Activated CD4-positive, alpha-beta T cell treated with anti-CD3 and anti-CD28 coated beads, Interleukin-2, amount 50 U/mL, for 16 hours (primary cell): ENCODE measurements around the gene LRFN2.

Source experiments
- DNase-seq: peaks from one replicate; pipeline ENCODE4 v3.0.0-alpha.2; 2020

Gene LRFN2

GRCh38 chr6:40395066-40395697 is 192.0 kb downstream of the LRFN2 start:
- DNase-seq = no peak

DNA sequence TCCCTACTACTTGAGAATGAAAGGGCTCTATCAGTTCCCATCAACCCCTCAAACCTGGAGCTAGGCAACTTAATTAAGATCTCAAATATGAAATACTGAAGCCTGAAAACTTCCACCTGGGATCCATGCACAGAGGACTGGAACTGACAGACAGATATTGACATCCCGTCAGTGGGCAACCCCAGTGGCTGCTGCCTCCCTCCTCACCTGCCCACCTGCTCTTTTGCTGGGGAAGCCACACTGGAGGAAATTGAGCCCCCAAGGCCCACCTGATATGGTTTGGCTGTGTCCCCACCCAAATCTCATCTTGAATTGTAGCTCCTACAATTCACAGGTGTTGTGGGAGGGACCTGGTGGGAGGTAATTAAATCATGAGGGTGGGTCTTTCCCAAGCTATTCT is 192.8 kb downstream of the LRFN2 start:
- DNase-seq = no peak

DNA sequence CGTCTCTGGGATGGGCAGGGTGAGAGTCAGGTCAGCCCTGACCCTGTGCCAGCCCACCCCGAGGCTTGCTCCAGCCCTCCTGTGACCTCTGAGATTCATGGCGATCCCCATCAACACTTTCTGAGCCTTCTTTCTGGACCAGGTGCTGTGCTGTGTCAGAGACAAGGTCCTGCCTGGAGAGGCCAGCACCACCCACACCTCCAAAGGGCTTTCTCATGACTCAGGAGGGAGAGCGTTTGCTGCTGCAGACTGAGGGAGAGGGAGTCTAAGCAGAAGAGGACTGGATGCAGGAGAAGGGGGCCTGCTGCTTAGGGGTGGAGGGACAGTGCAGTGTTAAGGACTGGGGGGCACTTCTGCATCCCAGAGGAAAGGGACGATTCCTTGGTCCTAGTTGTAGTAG is 193.5 kb downstream of the LRFN2 start:
- DNase-seq = no peak

DNA sequence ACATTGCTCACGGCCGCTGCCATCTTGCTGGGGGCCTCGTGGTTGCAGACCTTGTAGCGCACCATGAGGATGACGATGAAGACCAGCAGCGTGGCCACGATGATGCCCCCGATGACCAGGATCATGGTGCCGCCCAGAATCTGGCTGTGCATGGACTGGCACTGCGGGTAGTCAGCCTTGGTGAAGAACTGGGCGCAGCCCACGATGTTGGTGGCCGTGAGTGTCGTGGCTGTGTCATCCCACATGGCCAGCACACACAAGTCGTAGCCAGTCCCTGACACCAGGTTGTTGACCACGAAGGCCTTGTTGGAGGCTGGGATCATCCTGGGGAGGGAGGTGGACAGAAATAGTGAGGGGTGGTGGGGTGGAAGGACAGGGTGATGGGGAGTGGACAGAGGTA is 194.6 kb downstream of the LRFN2 start:
- DNase-seq = no peak

DNA sequence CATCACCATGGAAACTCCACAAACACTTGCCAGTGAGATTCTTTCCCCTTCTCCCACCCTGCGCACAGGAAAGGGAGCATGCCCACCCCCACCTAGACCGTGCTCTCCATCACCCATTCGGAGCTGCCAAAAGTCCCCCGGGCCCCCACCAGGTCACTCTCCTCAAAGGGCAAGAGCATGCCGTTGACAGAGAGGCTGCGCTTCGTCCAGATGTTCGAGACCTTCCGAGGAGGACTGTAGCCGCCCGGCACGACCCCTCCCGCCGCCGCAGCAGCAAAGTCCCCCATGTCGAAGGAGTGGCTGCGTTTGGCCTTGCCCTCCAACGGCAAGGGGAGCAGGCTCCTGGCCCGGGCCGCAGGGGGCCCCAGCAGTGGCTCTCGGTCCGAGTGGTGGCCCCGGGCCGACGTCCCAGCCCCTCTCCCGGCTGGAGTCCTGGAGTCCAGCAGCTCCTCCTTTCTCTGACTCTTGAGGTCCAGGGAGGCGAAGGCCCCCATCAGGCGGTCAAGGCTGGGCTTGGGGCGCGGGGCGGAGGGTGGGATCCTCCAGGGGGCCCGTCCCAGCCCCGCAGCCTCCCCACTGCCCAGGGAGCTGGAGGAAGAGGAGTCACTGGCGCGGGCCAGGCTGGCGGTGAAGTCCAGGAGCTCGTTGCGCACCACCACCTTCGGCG is 195.2 kb downstream of the LRFN2 start:
- DNase-seq = no peak

GRCh38 chr6:40391086-40391485 is 196.1 kb downstream of the LRFN2 start:
- DNase-seq = no peak

DNA sequence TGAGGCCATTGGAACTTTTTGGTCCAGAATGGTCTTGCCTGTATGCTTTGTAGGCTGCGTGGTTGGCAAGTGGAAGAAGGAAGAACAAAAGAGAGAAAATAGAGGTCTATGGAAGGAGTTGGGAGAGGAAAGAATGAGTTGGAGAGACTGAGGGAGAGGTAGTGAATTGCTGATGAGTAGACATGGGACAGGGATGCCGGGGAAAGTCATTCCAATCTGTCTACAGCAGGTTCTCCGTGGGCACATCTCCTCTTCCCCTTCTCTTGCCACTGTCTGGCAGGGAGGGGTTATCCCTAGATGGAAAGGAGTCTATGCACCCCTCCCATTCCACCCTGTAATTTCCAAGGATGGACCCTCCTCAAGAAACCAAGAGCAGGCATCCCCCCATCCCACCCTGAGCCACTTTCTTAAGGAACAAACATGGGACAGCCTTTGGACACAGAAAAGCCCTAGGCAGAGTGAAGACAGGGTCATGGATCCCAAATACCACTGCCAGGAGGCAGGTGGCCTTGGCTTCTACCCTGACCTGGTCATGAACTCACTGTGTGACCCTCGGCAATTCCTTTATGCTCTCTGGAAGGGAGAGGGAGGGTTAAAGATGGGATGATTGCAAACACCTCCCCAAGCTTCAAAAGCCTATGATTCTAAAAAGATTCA is 196.9 kb downstream of the LRFN2 start:
- DNase-seq = no peak

DNA sequence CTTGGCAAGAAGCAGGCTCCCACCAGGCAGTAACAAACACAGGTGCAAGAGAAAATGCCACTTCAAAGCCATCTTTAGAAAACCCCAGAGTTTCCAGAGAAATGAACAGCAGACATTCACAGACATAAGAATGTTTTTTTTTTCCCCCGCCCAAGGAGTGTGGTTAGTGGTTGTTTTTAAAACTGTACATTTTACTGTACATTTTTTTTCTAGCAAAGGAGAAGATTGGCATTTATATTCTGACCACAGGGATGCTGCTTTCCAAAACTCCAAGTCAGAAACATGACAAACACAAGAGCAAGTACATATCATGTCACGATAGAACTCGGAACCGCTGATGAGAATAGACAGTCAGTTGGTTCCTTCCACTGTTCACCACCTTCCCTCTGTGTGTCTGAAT is 197.9 kb downstream of the LRFN2 start:
- no peak for DNase-seq

GRCh38 chr6:40387871-40388264 is 199.3 kb downstream of the LRFN2 start:
- no peak for DNase-seq

DNA sequence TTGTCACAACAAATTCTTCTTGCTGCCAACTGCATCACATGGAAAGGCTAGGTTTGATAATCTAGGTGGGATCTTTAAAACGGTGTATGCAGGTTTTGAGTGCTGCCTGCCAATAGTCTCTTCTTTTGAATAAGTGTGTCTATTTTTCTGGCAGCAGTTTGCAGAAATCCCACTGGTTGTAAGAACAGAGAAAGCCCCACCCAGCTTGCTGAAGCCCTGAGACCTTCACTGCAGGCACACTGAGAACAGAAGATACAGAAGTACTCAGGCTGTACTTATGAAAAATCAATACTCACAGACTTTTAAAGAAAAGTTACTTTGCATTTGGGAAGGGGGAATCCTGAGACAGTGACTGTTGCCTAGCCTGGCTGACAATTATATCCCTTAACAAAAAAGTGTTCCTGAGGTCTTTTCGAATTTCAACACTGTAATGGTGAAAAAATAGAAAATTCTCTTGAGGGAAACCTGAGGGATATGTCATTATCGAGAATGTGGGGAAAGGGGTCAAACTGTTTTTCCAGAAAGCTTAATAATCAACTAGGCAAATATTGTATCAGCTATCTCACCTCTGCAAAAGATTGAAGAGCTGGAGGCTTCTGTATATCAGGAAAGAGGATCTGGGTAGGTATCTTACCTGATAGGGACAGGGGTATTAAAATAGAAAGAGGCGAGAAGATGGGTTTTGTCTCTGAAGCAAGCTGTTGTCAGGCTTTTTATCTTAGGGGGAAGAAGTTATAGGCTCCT is 199.9 kb downstream of the LRFN2 start:
- DNase-seq = no peak

GRCh38 chr6:40386200-40386599 is 201.0 kb downstream of the LRFN2 start:
- no peak for DNase-seq

DNA sequence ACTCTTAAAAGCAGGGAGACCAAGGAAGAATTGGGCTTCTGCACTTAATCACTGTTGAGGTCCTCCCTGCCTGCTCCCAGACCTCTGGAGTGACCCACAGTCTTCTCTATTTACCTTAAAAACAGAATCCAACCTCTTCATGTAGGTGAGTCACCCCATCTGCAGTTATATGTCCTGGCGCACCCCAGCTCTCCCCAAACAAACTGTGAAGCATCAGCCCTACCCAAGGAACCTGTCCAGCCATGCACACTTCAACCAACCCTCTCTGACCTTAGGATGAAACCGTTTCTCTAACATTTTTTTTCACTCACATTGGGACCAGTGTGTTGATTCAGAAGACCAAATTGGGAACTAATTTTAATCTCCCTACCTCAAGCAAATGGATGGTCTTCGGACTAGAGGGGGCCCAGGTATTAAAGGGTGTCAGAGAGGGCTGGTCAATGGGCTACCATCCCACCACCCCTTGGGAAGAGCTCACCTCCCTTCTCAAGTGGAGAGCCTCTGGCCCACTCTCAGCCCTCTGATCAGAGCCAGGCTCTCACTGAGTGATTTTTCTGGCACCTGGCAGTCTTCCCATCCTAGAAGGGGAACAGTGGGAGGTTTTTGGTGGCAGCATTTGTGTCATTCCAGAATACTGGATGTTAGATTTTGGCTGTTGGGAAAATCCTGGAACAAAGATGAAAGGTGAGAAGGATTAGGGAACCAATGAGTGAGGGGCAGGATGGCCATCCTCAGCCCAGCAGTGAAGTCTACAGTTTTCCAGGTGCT is 203.6 kb downstream of the LRFN2 start:
- no peak for DNase-seq

- DNase-seq = no peak
Measured at GRCh38 chr6:40380271-40380670, 206.9 kb downstream of the LRFN2 start.

GRCh38 chr6:40379811-40380210 is 207.4 kb downstream of the LRFN2 start:
- no peak for DNase-seq

- DNase-seq = no peak
Measured at GRCh38 chr6:40378725-40379074, 208.5 kb downstream of the LRFN2 start.

DNA sequence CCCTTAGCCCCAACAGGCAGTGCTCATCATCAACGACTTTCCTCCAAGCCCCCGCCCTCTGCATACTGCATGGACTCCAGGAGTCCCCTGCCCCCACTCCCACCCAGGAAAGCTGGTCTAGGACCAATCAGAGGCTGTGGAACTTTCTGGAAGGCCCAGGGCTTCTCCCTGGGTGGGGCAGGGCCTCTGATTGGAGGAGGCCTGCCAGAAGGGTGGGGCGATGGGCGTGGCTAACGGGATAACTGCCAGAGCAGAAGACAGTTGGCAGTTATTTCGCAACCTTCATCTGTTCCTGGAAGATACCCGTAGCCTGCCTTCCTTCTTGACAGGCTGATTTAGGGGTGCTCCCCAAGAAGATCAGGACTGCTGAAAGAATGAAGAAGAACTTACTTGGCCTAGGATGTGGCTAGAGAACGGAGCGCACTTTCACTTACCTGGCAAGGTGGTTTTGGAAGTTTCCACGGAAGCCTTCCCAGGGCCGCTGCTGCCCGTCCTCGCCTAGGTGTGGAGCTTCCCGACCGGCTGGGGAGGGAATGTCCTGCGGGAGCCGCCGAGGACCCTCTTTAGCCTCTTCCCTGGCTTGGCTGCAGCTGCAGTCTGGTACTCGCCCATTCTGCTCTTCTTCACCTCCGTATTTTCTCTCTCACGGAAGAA is 209.0 kb downstream of the LRFN2 start:
- DNase-seq = no peak

DNA sequence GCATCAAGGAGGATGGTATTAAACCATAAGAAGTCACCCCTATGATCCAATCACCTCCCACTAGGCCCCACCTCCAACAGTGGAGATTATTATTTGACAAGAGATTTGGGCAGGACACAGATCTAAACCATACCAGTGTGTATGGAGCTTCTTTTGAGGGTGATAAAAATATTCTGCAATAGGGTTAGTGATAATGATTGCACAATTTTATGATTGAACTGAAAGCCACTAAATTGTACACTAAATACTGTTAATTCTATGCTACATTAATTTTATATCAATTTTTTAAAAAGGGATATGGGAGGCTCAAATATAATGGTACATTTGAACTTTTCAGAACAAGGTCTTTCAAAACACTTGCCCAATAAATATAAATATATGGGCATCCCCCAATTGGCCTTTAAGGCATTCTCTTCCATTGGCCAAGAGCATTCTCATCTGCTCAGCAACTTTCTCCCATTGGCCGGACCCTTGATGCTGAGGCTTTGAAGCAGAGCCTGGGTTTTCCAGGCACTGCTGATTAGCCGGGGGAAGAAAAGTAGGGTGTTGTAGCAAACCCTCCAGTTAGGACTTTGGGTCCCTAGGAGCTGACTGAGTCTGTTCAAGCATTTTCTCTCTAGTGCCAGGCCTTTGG is 209.9 kb downstream of the LRFN2 start:
- no peak for DNase-seq

DNA sequence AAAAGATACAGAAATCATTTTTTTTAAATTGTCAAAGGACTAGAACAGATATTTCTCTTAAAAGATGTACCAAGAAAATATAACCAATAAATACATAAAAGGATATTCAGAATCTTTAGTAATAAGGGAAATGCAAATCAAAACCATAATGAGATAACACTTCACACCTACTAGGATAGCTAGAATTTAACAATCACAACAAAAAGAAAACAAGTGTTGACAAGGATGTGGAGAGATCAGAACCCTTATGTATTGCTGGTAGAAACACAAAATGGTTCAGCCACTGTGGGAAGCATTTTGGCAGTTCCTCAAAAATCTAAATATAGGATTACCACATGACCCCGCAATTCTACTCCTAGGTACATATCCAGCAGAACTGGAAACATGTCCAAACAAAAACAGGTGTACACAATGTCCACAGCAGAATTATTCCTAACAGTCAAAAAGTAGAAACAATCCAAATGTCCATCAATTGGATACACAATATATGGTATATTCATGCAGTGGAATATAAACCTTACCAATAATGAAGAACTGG is 211.0 kb downstream of the LRFN2 start:
- no peak for DNase-seq

DNA sequence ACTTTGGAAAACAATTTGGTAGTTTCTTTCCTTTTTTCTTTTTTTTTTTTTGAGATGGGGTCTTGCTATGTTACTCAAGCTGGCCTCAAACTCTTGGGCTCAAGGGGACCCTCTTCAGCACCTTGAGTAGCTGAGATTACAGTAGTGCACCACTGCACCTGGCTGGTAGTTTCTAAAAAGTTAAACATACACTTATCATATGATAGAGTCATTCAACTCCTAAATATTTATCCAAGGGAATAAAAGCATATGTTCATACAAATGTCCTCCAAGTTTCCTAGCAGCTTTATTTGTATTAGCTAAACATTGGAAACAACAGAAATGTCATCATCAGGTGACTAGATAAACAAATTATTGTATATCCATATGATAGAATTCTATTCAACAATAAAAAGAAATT is 213.9 kb downstream of the LRFN2 start:
- no peak for DNase-seq

- peak; percentile 43 for DNase-seq
Measured at GRCh38 chr6:40371621-40372020, 215.5 kb downstream of the LRFN2 start.

DNA sequence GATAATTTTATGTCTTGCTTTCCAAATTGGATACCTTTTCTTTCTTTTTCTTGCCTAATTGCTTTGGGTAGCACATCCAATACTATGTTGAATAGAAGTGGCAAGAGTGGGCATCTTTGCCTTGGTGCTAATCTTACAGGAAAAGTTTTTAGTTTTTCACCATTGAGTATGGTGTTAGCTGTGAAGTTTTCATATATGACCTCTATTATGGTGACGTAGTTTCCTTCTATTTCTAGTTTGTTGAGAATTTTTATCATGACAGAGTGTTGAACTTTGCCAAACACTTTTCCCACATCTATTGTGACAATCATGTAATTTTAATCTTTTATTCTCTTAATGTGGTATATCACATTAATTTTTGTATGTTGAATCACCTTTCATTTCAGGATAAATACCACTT is 216.1 kb downstream of the LRFN2 start:
- no peak for DNase-seq

DNA sequence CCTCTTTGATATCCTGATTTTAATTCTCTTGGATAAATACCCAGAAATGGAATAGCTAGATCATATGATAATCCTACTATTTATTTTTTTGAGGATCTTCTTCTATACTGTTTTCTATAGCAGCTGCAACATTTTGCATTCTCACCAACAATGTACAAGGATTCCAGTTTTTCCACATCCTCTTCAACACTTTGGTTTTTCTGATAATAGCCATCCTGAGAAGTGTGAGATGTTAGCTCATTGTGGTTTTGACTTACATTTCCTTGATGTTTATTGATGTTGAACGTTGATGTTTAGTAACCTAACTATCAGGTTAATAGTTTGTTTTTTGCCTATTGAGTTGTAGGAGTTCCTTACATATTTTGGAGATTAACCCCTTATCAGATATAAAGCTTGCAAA is 217.3 kb downstream of the LRFN2 start:
- peak; percentile 2 for DNase-seq
